ENCODE data around the gene FGF2.
"Not testable (repeated sequence)": the region's sequence is repeated elsewhere in the genome, so short reads cannot be mapped to it uniquely, and the experiment has no call there.

Gene FGF2

DNA sequence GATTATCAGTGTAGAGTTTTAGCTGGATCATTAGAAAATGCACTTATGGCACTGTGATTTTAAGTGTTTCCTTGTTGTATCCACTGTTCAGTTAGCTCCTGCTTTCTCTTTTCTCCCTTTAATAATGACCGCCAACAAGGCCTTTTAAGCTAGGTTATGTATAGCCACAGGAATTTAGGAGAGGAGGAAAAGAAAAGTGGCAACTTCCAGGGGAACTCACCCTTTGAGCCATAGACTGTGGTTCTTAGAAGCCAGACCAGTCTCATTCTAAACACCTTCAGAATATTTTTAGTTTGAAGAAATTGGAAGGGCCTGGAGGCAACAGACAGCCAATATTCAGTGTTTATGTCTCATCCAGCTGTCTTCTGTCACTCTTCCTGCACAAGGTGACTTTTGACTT, 6.1 kb downstream of the FGF2 start:
- Histone ChIP-seq H3K9ac (ENCODE audit: low read depth, low read length) (no peak overlapping the region), H3K4me1 (ENCODE audit: control insufficient read depth, insufficient read depth, low read length) (peaks cover 33% of the 10 kb centered on the region), H3K27me3 (ENCODE audit: control insufficient read depth, insufficient read depth, low read length) (no peaks in the 10 kb centered on the region), H3K9me3 (ENCODE audit: control insufficient read depth, insufficient read depth, low read length) (no peaks in the 10 kb centered on the region), H3K36me3 (ENCODE audit: control insufficient read depth, insufficient read depth, low read length) (no peaks in the 10 kb centered on the region), H3K4me3 (ENCODE audit: low read depth, low read length) (no peak overlapping the region)

DNA sequence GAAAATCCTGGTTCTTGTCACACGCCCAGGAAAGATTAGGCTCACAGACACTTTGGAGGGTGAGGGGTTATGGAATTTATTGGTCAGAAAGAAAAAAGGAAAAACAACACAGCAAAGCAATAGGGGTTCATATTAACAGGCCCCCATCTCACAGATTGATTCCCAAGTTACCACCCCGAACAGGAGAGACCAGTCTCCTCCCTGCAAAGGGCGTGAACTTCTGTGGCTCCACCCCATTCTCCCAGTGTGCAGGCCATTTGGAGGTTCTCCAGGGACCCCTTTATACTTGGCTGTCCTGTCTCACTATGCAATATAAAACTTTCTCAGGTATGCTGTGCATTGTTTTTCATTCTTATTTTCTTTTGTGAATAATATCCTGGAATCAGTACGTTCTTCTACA, 7.4 kb downstream of the FGF2 start:
- H3K9me3 ChIP-seq (ENCODE audit: control insufficient read depth, insufficient read depth, low read length): no peaks in the 10 kb centered on the region
- H3K36me3 ChIP-seq (ENCODE audit: control insufficient read depth, insufficient read depth, low read length): no peaks in the 10 kb centered on the region
- H3K27me3 ChIP-seq (ENCODE audit: control insufficient read depth, insufficient read depth, low read length): no peaks in the 10 kb centered on the region
- H3K4me3 ChIP-seq (ENCODE audit: low read depth, low read length): no peak overlapping the region
- H3K4me1 ChIP-seq (ENCODE audit: control insufficient read depth, insufficient read depth, low read length): peaks cover 33% of the 10 kb centered on the region
- H3K9ac ChIP-seq (ENCODE audit: low read depth, low read length): no peak overlapping the region

DNA sequence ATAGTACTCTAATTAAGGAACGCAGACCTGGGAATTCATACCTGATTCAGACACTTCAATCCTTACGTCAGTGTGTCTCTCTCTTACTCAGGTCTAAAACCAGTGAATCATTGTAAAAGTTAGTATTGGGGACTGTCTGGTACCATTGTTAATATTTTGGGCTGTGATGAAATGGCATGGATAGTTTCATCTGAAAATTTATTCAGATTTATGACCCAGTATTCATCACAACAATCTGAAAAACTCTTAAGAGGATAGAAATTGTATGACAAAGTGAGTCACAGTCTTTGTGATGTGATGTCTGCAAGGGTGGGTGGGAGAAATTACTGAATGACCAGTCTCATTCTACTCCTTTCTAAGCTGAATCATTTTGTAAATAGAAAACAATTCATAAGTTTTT, 10.3 kb downstream of the FGF2 start:
- no peak overlapping the region for H3K9ac ChIP-seq (ENCODE audit: low read depth, low read length)
- H3K27me3 ChIP-seq (ENCODE audit: control insufficient read depth, insufficient read depth, low read length): no peaks in the 10 kb centered on the region
- H3K4me3 ChIP-seq (ENCODE audit: low read depth, low read length): no peak overlapping the region
- H3K36me3 ChIP-seq (ENCODE audit: control insufficient read depth, insufficient read depth, low read length): peaks cover 3% of the 10 kb centered on the region
- peaks cover 18% of the 10 kb centered on the region for H3K4me1 ChIP-seq (ENCODE audit: control insufficient read depth, insufficient read depth, low read length)
- H3K9me3 ChIP-seq (ENCODE audit: control insufficient read depth, insufficient read depth, low read length): no peaks in the 10 kb centered on the region

DNA sequence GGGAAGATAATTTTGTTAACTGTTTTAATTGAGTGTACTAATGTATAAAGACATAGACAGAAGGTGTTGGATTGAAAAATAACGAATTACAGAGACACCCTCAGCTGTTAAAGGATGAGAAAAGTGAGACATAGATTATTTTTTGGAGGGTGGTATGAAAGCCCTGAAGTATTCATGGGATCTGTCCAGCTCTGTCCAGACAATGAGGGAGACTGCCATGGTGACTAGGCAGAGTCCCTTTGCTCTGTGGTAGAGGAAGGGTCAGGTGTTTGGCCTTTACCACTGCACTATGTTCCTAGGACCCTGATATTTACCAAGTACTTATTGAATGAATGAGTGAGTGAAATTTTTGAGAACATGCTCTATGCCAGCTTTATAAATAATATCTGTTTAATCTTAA, 11.4 kb downstream of the FGF2 start:
- Histone ChIP-seq H3K4me3 (ENCODE audit: low read depth, low read length) (no peak overlapping the region), H3K4me1 (ENCODE audit: control insufficient read depth, insufficient read depth, low read length) (peaks cover 18% of the 10 kb centered on the region), H3K36me3 (ENCODE audit: control insufficient read depth, insufficient read depth, low read length) (peaks cover 3% of the 10 kb centered on the region), H3K27me3 (ENCODE audit: control insufficient read depth, insufficient read depth, low read length) (no peaks in the 10 kb centered on the region), H3K9ac (ENCODE audit: low read depth, low read length) (no peak overlapping the region), H3K9me3 (ENCODE audit: control insufficient read depth, insufficient read depth, low read length) (no peaks in the 10 kb centered on the region)

DNA sequence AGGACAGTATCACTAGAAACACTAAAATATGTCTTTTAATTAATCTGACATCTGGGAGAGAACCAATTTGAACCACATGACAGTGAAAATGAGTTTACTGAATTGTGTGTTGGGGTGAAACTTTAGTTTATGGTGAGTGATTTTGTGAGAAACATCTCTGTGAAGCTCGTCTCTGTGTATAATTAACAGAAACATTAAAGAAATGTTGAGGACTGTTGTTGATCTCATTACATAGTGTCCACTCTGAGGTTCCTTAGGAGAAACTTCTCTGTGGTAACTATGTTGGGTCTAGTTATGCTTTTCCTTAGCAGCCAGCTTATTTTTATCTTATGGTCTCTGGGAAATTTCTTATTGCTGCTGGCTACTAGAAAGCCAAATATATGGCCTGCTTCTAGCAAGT, 15.8 kb downstream of the FGF2 start:
- Histone ChIP-seq H3K9ac (ENCODE audit: low read depth, low read length) (no peak overlapping the region), H3K27me3 (ENCODE audit: control insufficient read depth, insufficient read depth, low read length) (no peaks in the 10 kb centered on the region), H3K9me3 (ENCODE audit: control insufficient read depth, insufficient read depth, low read length) (no peaks in the 10 kb centered on the region), H3K4me1 (ENCODE audit: control insufficient read depth, insufficient read depth, low read length) (peaks cover 38% of the 10 kb centered on the region), H3K36me3 (ENCODE audit: control insufficient read depth, insufficient read depth, low read length) (peaks cover 3% of the 10 kb centered on the region), H3K4me3 (ENCODE audit: low read depth, low read length) (no peak overlapping the region)

DNA sequence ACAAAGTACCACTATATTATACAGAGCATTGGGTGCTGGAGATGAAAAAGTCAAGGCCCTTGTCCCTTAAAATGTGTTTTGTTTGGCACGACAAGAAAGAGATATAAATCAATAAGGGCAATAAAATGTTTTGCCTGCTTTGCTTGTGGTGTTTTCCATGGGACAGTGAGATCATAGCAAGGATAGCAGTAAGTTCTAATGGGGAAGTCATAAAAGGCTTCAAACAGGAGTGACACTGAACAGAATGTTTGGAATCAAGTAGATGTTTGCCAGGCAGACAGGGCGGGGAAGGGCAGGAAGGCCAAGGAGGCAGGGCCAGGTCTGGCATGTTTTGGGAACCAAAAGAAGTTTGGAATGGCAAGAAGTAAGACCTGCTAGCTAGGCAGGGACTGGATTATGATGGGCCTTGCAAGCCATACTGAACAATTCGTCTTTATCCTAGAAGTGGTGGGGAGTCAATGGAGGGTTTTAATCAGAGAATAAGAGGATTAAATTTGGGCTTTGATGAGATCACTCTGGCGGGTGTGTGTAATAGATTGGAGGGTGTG, 16.4 kb downstream of the FGF2 start:
- no peaks in the 10 kb centered on the region for H3K27me3 ChIP-seq (ENCODE audit: control insufficient read depth, insufficient read depth, low read length)
- H3K36me3 ChIP-seq (ENCODE audit: control insufficient read depth, insufficient read depth, low read length): peaks cover 3% of the 10 kb centered on the region
- H3K4me1 ChIP-seq (ENCODE audit: control insufficient read depth, insufficient read depth, low read length): peaks cover 43% of the 10 kb centered on the region
- H3K4me3 ChIP-seq (ENCODE audit: low read depth, low read length): no peak overlapping the region
- H3K9ac ChIP-seq (ENCODE audit: low read depth, low read length): no peak overlapping the region
- no peaks in the 10 kb centered on the region for H3K9me3 ChIP-seq (ENCODE audit: control insufficient read depth, insufficient read depth, low read length)

DNA sequence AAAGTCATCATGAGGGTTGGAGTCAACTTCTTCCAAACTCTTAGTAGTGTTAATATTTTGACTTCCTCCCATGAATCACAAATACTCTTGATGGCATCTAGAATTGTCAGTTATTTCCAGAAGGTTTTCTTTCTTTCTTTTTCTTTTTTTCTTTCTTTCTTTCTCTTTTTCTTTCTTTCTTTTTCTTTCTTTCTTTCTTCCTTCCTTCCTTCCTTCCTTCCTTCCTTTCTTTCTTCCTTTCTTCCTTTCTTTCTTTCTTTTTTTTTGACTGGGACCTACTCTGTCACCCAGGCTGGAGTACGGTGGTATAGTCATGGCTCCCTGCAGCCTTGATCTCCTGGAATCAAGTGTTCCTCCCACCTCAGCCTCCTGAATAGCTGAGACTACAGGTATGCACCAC, 17.8 kb downstream of the FGF2 start:
- not testable (repeated sequence) for H3K27me3 ChIP-seq (ENCODE audit: control insufficient read depth, insufficient read depth, low read length); H3K9ac ChIP-seq (ENCODE audit: low read depth, low read length); H3K4me3 ChIP-seq (ENCODE audit: low read depth, low read length); H3K36me3 ChIP-seq (ENCODE audit: control insufficient read depth, insufficient read depth, low read length); H3K9me3 ChIP-seq (ENCODE audit: control insufficient read depth, insufficient read depth, low read length)
- peaks cover 46% of the 10 kb centered on the region for H3K4me1 ChIP-seq (ENCODE audit: control insufficient read depth, insufficient read depth, low read length)

DNA sequence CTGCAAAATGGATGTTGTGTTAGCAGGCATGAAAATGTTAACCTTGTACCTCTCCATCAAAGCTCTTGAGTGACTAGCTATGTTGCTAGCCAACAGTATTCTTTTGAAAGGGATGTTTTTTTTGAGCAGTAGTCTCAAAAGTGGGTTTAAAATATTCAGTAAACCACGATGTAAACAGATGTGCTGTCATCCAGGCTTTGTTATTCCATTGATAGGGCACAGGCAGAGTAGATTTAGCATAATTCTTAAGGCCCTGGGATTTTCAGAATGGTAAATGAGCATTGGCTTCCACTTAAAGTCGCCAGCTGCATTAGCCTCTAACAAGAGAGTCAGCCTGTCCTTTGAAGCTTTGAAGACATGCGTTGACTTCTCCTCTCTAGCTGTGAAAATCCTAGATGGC, 18.4 kb downstream of the FGF2 start:
- no peak overlapping the region for H3K9ac ChIP-seq (ENCODE audit: low read depth, low read length)
- no peaks in the 10 kb centered on the region for H3K9me3 ChIP-seq (ENCODE audit: control insufficient read depth, insufficient read depth, low read length)
- H3K4me1 ChIP-seq (ENCODE audit: control insufficient read depth, insufficient read depth, low read length): peaks cover 45% of the 10 kb centered on the region
- H3K36me3 ChIP-seq (ENCODE audit: control insufficient read depth, insufficient read depth, low read length): no peaks in the 10 kb centered on the region
- no peak overlapping the region for H3K4me3 ChIP-seq (ENCODE audit: low read depth, low read length)
- no peaks in the 10 kb centered on the region for H3K27me3 ChIP-seq (ENCODE audit: control insufficient read depth, insufficient read depth, low read length)

DNA sequence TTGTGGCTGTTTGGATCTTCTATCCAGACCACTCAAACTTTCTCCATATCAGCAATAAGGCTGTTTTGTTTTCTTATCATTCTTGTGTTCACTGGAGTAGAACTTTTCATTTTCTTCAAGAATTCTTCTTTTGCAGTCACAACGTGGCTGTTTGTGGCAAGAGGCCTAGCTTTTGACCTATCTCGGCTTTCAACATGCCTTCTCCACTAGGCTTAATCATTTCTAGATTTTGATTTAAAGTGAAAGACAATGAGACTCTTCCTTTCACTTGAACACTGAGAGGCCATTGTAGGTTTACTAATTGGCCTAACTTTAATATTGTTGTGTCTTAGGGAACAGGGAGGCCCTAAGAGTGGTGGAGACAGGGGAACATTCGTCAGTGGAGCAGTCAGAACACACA, 19.1 kb downstream of the FGF2 start:
- no peaks in the 10 kb centered on the region for H3K27me3 ChIP-seq (ENCODE audit: control insufficient read depth, insufficient read depth, low read length)
- H3K4me1 ChIP-seq (ENCODE audit: control insufficient read depth, insufficient read depth, low read length): peaks cover 45% of the 10 kb centered on the region
- no peak overlapping the region for H3K9ac ChIP-seq (ENCODE audit: low read depth, low read length)
- H3K9me3 ChIP-seq (ENCODE audit: control insufficient read depth, insufficient read depth, low read length): no peaks in the 10 kb centered on the region
- H3K36me3 ChIP-seq (ENCODE audit: control insufficient read depth, insufficient read depth, low read length): no peaks in the 10 kb centered on the region
- no peak overlapping the region for H3K4me3 ChIP-seq (ENCODE audit: low read depth, low read length)

DNA sequence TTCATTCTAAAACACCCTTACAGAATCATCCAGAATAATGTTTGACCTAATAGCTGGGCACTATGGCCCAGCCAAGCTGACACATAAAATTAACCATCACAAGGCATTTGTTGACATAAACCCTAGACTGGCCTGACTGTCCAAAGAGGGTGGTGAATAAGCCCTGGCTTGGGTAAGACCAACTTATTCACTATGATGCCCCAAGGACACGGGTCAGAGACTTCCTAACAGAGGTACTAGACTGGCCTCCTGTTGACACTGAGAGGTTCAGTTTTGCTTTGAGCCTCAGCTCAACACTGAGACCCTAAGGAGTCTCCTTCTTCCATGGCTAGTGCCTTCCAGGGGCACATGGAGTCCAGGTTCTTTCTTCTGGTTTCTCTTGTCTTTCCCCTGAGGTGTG, 21.3 kb downstream of the FGF2 start:
- peaks cover 43% of the 10 kb centered on the region for H3K4me1 ChIP-seq (ENCODE audit: control insufficient read depth, insufficient read depth, low read length)
- no peaks in the 10 kb centered on the region for H3K27me3 ChIP-seq (ENCODE audit: control insufficient read depth, insufficient read depth, low read length)

DNA sequence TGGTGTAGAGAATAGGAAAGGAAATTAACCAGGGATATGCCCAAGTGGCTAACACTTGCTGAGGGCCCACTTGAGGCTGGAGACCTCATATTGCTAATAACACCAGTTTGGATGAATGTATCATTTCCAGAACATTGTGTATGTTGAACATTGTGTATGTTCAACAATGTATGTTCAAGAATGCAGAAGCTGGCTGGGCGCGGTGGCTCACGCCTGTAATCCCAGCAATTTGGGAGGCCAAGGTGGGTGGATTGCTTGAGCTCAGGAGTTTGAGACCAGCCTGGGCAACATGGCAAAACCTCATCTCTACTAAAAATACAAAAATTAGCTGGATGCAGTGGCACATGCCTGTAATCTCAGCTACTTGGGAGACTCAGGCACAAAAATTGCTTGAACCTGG, 23.2 kb downstream of the FGF2 start:
- not testable (repeated sequence) for H3K4me3 ChIP-seq (ENCODE audit: low read depth, low read length); H3K27me3 ChIP-seq (ENCODE audit: control insufficient read depth, insufficient read depth, low read length); H3K9me3 ChIP-seq (ENCODE audit: control insufficient read depth, insufficient read depth, low read length); H3K9ac ChIP-seq (ENCODE audit: low read depth, low read length); H3K36me3 ChIP-seq (ENCODE audit: control insufficient read depth, insufficient read depth, low read length)
- H3K4me1 ChIP-seq (ENCODE audit: control insufficient read depth, insufficient read depth, low read length): peaks cover 49% of the 10 kb centered on the region

More for the DNA sequence above, 21.3 kb downstream of the FGF2 start:
- no peak overlapping the region for H3K4me3 ChIP-seq (ENCODE audit: low read depth, low read length)
- no peaks in the 10 kb centered on the region for H3K9me3 ChIP-seq (ENCODE audit: control insufficient read depth, insufficient read depth, low read length)
- H3K36me3 ChIP-seq (ENCODE audit: control insufficient read depth, insufficient read depth, low read length): no peaks in the 10 kb centered on the region
- H3K9ac ChIP-seq (ENCODE audit: low read depth, low read length): no peak overlapping the region

DNA sequence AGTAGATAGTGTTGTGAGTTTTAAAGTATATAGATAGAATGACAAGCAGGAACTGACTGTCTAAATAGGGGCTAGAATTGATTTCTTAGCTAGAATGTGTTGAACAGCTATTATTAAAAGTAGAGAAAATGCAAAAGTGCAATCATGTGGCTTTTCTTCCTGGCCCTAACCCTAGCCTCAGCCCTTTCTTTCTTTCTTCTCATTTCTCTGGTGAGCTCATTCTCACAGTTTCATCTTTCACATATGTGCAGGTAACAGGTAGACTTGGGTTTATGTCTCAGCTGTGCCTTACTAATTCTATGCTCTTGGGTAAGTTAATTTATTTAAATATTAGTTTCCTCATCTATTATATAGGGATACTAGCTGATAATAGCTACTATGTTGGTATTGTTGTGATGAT, 24.9 kb downstream of the FGF2 start:
- H3K36me3 ChIP-seq (ENCODE audit: control insufficient read depth, insufficient read depth, low read length): no peaks in the 10 kb centered on the region
- H3K4me3 ChIP-seq (ENCODE audit: low read depth, low read length): no peak overlapping the region
- peaks cover 44% of the 10 kb centered on the region for H3K4me1 ChIP-seq (ENCODE audit: control insufficient read depth, insufficient read depth, low read length)

More for the DNA sequence above, 24.9 kb downstream of the FGF2 start:
- no peak overlapping the region for H3K9ac ChIP-seq (ENCODE audit: low read depth, low read length)
- no peaks in the 10 kb centered on the region for H3K9me3 ChIP-seq (ENCODE audit: control insufficient read depth, insufficient read depth, low read length)
- H3K27me3 ChIP-seq (ENCODE audit: control insufficient read depth, insufficient read depth, low read length): no peaks in the 10 kb centered on the region
